ENCODE data around the gene WDR12. TPM values are rescaled to one million over a fixed set of nuclear protein-coding genes. Genes with fewer than 3 reads are reported as not detected.
"Not testable (repeated sequence)": the region's sequence is repeated elsewhere in the genome, so short reads cannot be mapped to it uniquely, and the experiment has no call there.

The WDR12 gene
- total RNA-seq (8.3 TPM), polyA plus RNA-seq (10 to 100 TPM; 12.2 to 15.6 (median 13.3) TPM)

GRCh38 chr2:202911512-202912341, at the start of gene WDR12, which contains the start of gene CARF:
WDR12 (minus strand) TSS chr2:202911673; CDS start chr2:202911476, 197 bp downstream.
CARF (plus strand) TSS chr2:202912275; CDS start chr2:202941903, 29,628 bp downstream.
- peak within 1 kb of the TSS; percentile 85 for H3K27ac ChIP-seq (ENCODE audit: insufficient read depth, low read length, poor library complexity, severe bottlenecking)
- DNase-seq (peak; percentile 83 to 95 (median 93)), ATAC-seq (ENCODE audit: low read depth in 2 of 2) (peak; percentile 83 to 86)
- Mint-ChIP-seq H3K27me3 (no peaks in the 10 kb centered on the region), H3K36me3 (peaks cover 3% of the 10 kb centered on the region), H3K9me3 (no peaks in the 10 kb centered on the region), H3K4me1 (peaks cover 4 to 45% (median 33%) of the 10 kb centered on the region in 4 donors), H3K4me3 (peak within 1 kb of the TSS; percentile 96 to 99 (median 98)), H3K27ac (peak within 1 kb of the TSS; percentile 92 to 99 (median 97))
- no peaks in the 10 kb centered on the region for H3K36me3 ChIP-seq (ENCODE audit: control insufficient read depth, insufficient read depth, low read length)
- H3K27me3 ChIP-seq (ENCODE audit: control insufficient read depth, insufficient read depth, low read length) = no peaks in the 10 kb centered on the region
- H3K4me1 ChIP-seq (ENCODE audit: control insufficient read depth, insufficient read depth, low read length, poor library complexity, severe bottlenecking) = peaks cover 16% of the 10 kb centered on the region
- no peaks in the 10 kb centered on the region for H3K9me3 ChIP-seq (ENCODE audit: control insufficient read depth in 2 of 2, low read length in 2 of 2)
- peak within 1 kb of the TSS; percentile 97 for H3K4me3 ChIP-seq (ENCODE audit: low read depth, low read length)

- DNase-seq (no peak), ATAC-seq (ENCODE audit: low read depth in 2 of 2) (no peak)
- no peaks in the 10 kb centered on the region for H3K4me1 ChIP-seq (ENCODE audit: control insufficient read depth, insufficient read depth, low read length, poor library complexity, severe bottlenecking)
- H3K27me3 ChIP-seq (ENCODE audit: control insufficient read depth, insufficient read depth, low read length) = no peaks in the 10 kb centered on the region
- Mint-ChIP-seq H3K4me3 (no peak overlapping the region), H3K27me3 (no peaks in the 10 kb centered on the region), H3K9me3 (no peaks in the 10 kb centered on the region), H3K27ac (no peak overlapping the region), H3K4me1 (peaks cover 0 to 3% (median 0%) of the 10 kb centered on the region in 4 donors), H3K36me3 (peaks cover 26% of the 10 kb centered on the region)
- H3K9me3 ChIP-seq (ENCODE audit: control insufficient read depth in 2 of 2, low read length in 2 of 2) = no peaks in the 10 kb centered on the region
- peaks cover 8% of the 10 kb centered on the region for H3K36me3 ChIP-seq (ENCODE audit: control insufficient read depth, insufficient read depth, low read length)
- H3K4me3 ChIP-seq (ENCODE audit: low read depth, low read length) = no peak overlapping the region
- no peak overlapping the region for H3K27ac ChIP-seq (ENCODE audit: insufficient read depth, low read length, poor library complexity, severe bottlenecking)
These were observed 49.1 kb upstream of the WDR12 start for GRCh38 chr2:202960524-202960923.

GRCh38 chr2:202950592-202950991, 39.1 kb upstream of the WDR12 start:
- DNase-seq (peak in 1 of 3 donors; percentile 22), ATAC-seq (ENCODE audit: low read depth in 2 of 2) (no peak)
- Histone ChIP-seq H3K4me3 (ENCODE audit: low read depth, low read length) (no peak overlapping the region), H3K27ac (ENCODE audit: insufficient read depth, low read length, poor library complexity, severe bottlenecking) (no peak overlapping the region), H3K9me3 (ENCODE audit: control insufficient read depth in 2 of 2, low read length in 2 of 2) (no peaks in the 10 kb centered on the region), H3K4me1 (ENCODE audit: control insufficient read depth, insufficient read depth, low read length, poor library complexity, severe bottlenecking) (no peaks in the 10 kb centered on the region), H3K36me3 (ENCODE audit: control insufficient read depth, insufficient read depth, low read length) (peaks cover 10% of the 10 kb centered on the region), H3K27me3 (ENCODE audit: control insufficient read depth, insufficient read depth, low read length) (no peaks in the 10 kb centered on the region)
- Mint-ChIP-seq H3K4me3 (no peak overlapping the region), H3K36me3 (peaks cover 31% of the 10 kb centered on the region), H3K9me3 (peaks cover 0 to 12% (median 2%) of the 10 kb centered on the region in 7 donors), H3K27me3 (no peaks in the 10 kb centered on the region), H3K4me1 (peaks cover 0 to 11% (median 3%) of the 10 kb centered on the region in 4 donors), H3K27ac (no peak overlapping the region)

- not testable (repeated sequence) for H3K4me3 Mint-ChIP-seq; H3K4me3 ChIP-seq (ENCODE audit: low read depth, low read length); DNase-seq; H3K27ac ChIP-seq (ENCODE audit: insufficient read depth, low read length, poor library complexity, severe bottlenecking); H3K4me1 ChIP-seq (ENCODE audit: control insufficient read depth, insufficient read depth, low read length, poor library complexity, severe bottlenecking); H3K9me3 ChIP-seq (ENCODE audit: control insufficient read depth in 2 of 2, low read length in 2 of 2); H3K27me3 Mint-ChIP-seq; ATAC-seq (ENCODE audit: low read depth in 2 of 2); H3K27me3 ChIP-seq (ENCODE audit: control insufficient read depth, insufficient read depth, low read length); H3K27ac Mint-ChIP-seq
- H3K36me3 Mint-ChIP-seq = peaks cover 38% of the 10 kb centered on the region
- H3K4me1 Mint-ChIP-seq = peaks cover 0 to 10% (median 3%) of the 10 kb centered on the region in 4 donors
- peaks cover 11% of the 10 kb centered on the region for H3K36me3 ChIP-seq (ENCODE audit: control insufficient read depth, insufficient read depth, low read length)
- H3K9me3 Mint-ChIP-seq = peaks cover 2 to 19% (median 4%) of the 10 kb centered on the region in 7 donors
These were observed 37.9 kb upstream of the WDR12 start for GRCh38 chr2:202949333-202949732.

GRCh38 chr2:202945497-202945896, 34.0 kb upstream of the WDR12 start:
- Histone ChIP-seq H3K36me3 (ENCODE audit: control insufficient read depth, insufficient read depth, low read length) (peaks cover 13% of the 10 kb centered on the region), H3K27me3 (ENCODE audit: control insufficient read depth, insufficient read depth, low read length) (no peaks in the 10 kb centered on the region), H3K4me3 (ENCODE audit: low read depth, low read length) (no peak overlapping the region), H3K4me1 (ENCODE audit: control insufficient read depth, insufficient read depth, low read length, poor library complexity, severe bottlenecking) (no peaks in the 10 kb centered on the region), H3K27ac (ENCODE audit: insufficient read depth, low read length, poor library complexity, severe bottlenecking) (no peak overlapping the region), H3K9me3 (ENCODE audit: control insufficient read depth in 2 of 2, low read length in 2 of 2) (peaks cover 0 to 2% of the 10 kb centered on the region in 2 experiments)
- peaks cover 42% of the 10 kb centered on the region for H3K36me3 Mint-ChIP-seq
- DNase-seq (no peak), ATAC-seq (ENCODE audit: low read depth in 2 of 2) (no peak)
- peaks cover 0 to 5% (median 2%) of the 10 kb centered on the region in 4 donors for H3K4me1 Mint-ChIP-seq
- no peaks in the 10 kb centered on the region for H3K27me3 Mint-ChIP-seq
- peaks cover 2 to 19% (median 4%) of the 10 kb centered on the region in 7 donors for H3K9me3 Mint-ChIP-seq
- H3K4me3 Mint-ChIP-seq = no peak overlapping the region
- H3K27ac Mint-ChIP-seq = no peak overlapping the region

- Histone ChIP-seq H3K4me1 (ENCODE audit: control insufficient read depth, insufficient read depth, low read length, poor library complexity, severe bottlenecking) (no peaks in the 10 kb centered on the region), H3K4me3 (ENCODE audit: low read depth, low read length) (no peak overlapping the region), H3K27ac (ENCODE audit: insufficient read depth, low read length, poor library complexity, severe bottlenecking) (no peak overlapping the region), H3K36me3 (ENCODE audit: control insufficient read depth, insufficient read depth, low read length) (peaks cover 13% of the 10 kb centered on the region), H3K27me3 (ENCODE audit: control insufficient read depth, insufficient read depth, low read length) (no peaks in the 10 kb centered on the region), H3K9me3 (ENCODE audit: control insufficient read depth in 2 of 2, low read length in 2 of 2) (peaks cover 0 to 2% of the 10 kb centered on the region in 2 experiments)
- H3K27ac Mint-ChIP-seq = no peak overlapping the region
- ATAC-seq (ENCODE audit: low read depth in 2 of 2) (no peak), DNase-seq (no peak)
- no peak overlapping the region for H3K4me3 Mint-ChIP-seq
- H3K36me3 Mint-ChIP-seq = peaks cover 45% of the 10 kb centered on the region
- peaks cover 0 to 8% (median 3%) of the 10 kb centered on the region in 4 donors for H3K4me1 Mint-ChIP-seq
- peaks cover 2 to 19% (median 4%) of the 10 kb centered on the region in 7 donors for H3K9me3 Mint-ChIP-seq
- no peaks in the 10 kb centered on the region for H3K27me3 Mint-ChIP-seq
These were observed 33.3 kb upstream of the WDR12 start for GRCh38 chr2:202944816-202945215.

- H3K27ac Mint-ChIP-seq = no peak overlapping the region
- H3K4me1 Mint-ChIP-seq = peaks cover 0 to 8% (median 3%) of the 10 kb centered on the region in 4 donors
- H3K4me3 Mint-ChIP-seq = no peak overlapping the region
- Histone ChIP-seq H3K36me3 (ENCODE audit: control insufficient read depth, insufficient read depth, low read length) (peaks cover 13% of the 10 kb centered on the region), H3K9me3 (ENCODE audit: control insufficient read depth in 2 of 2, low read length in 2 of 2) (peaks cover 0 to 2% of the 10 kb centered on the region in 2 experiments), H3K27me3 (ENCODE audit: control insufficient read depth, insufficient read depth, low read length) (no peaks in the 10 kb centered on the region), H3K4me1 (ENCODE audit: control insufficient read depth, insufficient read depth, low read length, poor library complexity, severe bottlenecking) (no peaks in the 10 kb centered on the region), H3K4me3 (ENCODE audit: low read depth, low read length) (no peak overlapping the region), H3K27ac (ENCODE audit: insufficient read depth, low read length, poor library complexity, severe bottlenecking) (no peak overlapping the region)
- peaks cover 2 to 19% (median 4%) of the 10 kb centered on the region in 7 donors for H3K9me3 Mint-ChIP-seq
- DNase-seq (no peak), ATAC-seq (ENCODE audit: low read depth in 2 of 2) (no peak)
- no peaks in the 10 kb centered on the region for H3K27me3 Mint-ChIP-seq
- H3K36me3 Mint-ChIP-seq = peaks cover 45% of the 10 kb centered on the region
These were observed 32.9 kb upstream of the WDR12 start for GRCh38 chr2:202944408-202944807.

Measured in CD4-positive, CD25-positive, alpha-beta regulatory T cell (primary cell).